Glutamatergic neuron (in vitro differentiated cells): ENCODE data around the gene GDPD5. TPM values are rescaled to one million over a fixed set of nuclear protein-coding genes. Genes with fewer than 3 reads are reported as not detected.

Source experiments
- DNase-seq: peaks from one replicate; pipeline ENCODE4 v3.0.0; 2022
- H3K27ac Mint-ChIP-seq: one replicate; pipeline ENCODE4 v1.8.0; 2020; ENCODE audit warnings: mild to moderate bottlenecking, mixed read lengths, inconsistent platforms; ENCODE audit not compliant: unreplicated experiment
- H3K27me3 Mint-ChIP-seq: one replicate; pipeline ENCODE4 v1.8.0; 2020; ENCODE audit warnings: mild to moderate bottlenecking, moderate library complexity, mixed read lengths, inconsistent platforms; ENCODE audit not compliant: unreplicated experiment
- H3K36me3 Mint-ChIP-seq: one replicate; pipeline ENCODE4 v1.8.0; 2020; ENCODE audit warnings: mild to moderate bottlenecking, mixed read lengths, inconsistent platforms; ENCODE audit not compliant: unreplicated experiment
- H3K4me1 Mint-ChIP-seq: one replicate; pipeline ENCODE4 v1.8.0; 2020; ENCODE audit warnings: mild to moderate bottlenecking, low read depth, mixed read lengths, inconsistent platforms; ENCODE audit not compliant: unreplicated experiment
- H3K4me3 Mint-ChIP-seq: one replicate; pipeline ENCODE4 v1.8.0; 2020; ENCODE audit warnings: mild to moderate bottlenecking, mixed read lengths, inconsistent platforms; ENCODE audit not compliant: unreplicated experiment
- H3K9me3 Mint-ChIP-seq: one replicate; pipeline ENCODE4 v1.8.0; 2020; ENCODE audit warnings: mild to moderate bottlenecking, moderate library complexity, mixed read lengths, inconsistent platforms; ENCODE audit not compliant: unreplicated experiment
- CTCF ChIP-seq: fragments of 200-600 bp; sonication (generic); IDR thresholded peaks from one replicate; pipeline ENCODE4 v1.5.0; 2021; ENCODE audit not compliant: partially characterized antibody, unreplicated experiment
- total RNA-seq: library from RNA; stranded (reverse); fragmentation: NEBNext Ultra II Directional; extraction: Animal tissue kit (Norgen Biotek cat#: 25700); gene quantifications from one replicate; pipeline ENCODE4 v1.2.1, GENCODE V29; 2021; ENCODE audit not compliant: unreplicated experiment

GDPD5 gene
- total RNA-seq, 1 donor from 2014 or later, result 147 TPM

GRCh38 chr11:75554258-75555022, 28.7 kb upstream of the GDPD5 start:
- no peak overlapping the region for H3K4me3 Mint-ChIP-seq
- peaks cover 5% of the 10 kb centered on the region for H3K9me3 Mint-ChIP-seq
- no peaks in the 10 kb centered on the region for H3K36me3 Mint-ChIP-seq
- DNase-seq, result peak; percentile 36
- peak overlapping the region; percentile 54 for H3K27ac Mint-ChIP-seq
- no peaks in the 10 kb centered on the region for H3K27me3 Mint-ChIP-seq
- H3K4me1 Mint-ChIP-seq, result peaks cover under 1% of the 10 kb centered on the region
- no peak for TF ChIP-seq CTCF

- no peak for TF ChIP-seq CTCF
- Mint-ChIP-seq H3K27me3 (no peaks in the 10 kb centered on the region), H3K9me3 (peaks cover 5% of the 10 kb centered on the region), H3K4me3 (no peak overlapping the region), H3K27ac (no peak overlapping the region), H3K36me3 (no peaks in the 10 kb centered on the region), H3K4me1 (no peaks in the 10 kb centered on the region)
- no peak for DNase-seq
Observed at GRCh38 chr11:75553889-75554257, 28.1 kb upstream of the GDPD5 start.

- Mint-ChIP-seq H3K36me3 (no peaks in the 10 kb centered on the region), H3K27ac (no peak overlapping the region), H3K4me1 (peaks cover under 1% of the 10 kb centered on the region), H3K4me3 (no peak overlapping the region), H3K27me3 (no peaks in the 10 kb centered on the region), H3K9me3 (peaks cover 5% of the 10 kb centered on the region)
- no peak for TF ChIP-seq CTCF
- DNase-seq, result no peak
Observed at GRCh38 chr11:75553182-75553581, 27.4 kb upstream of the GDPD5 start.

GRCh38 chr11:75549370-75549958, 23.7 kb upstream of the GDPD5 start:
- Mint-ChIP-seq H3K9me3 (peaks cover 3% of the 10 kb centered on the region), H3K4me3 (no peak overlapping the region), H3K27ac (no peak overlapping the region), H3K36me3 (no peaks in the 10 kb centered on the region), H3K4me1 (peaks cover 6% of the 10 kb centered on the region), H3K27me3 (peaks cover 4% of the 10 kb centered on the region)
- TF ChIP-seq CTCF, result no peak
- DNase-seq, result no peak

GRCh38 chr11:75548595-75549272, 23.0 kb upstream of the GDPD5 start:
- Mint-ChIP-seq H3K27ac (no peak overlapping the region), H3K4me3 (no peak overlapping the region), H3K36me3 (no peaks in the 10 kb centered on the region), H3K9me3 (peaks cover 3% of the 10 kb centered on the region), H3K4me1 (peaks cover 6% of the 10 kb centered on the region), H3K27me3 (peaks cover 4% of the 10 kb centered on the region)
- no peak for TF ChIP-seq CTCF
- DNase-seq, result no peak
